PFSK-1 (cell line): ENCODE measurements around the gene TXLNG.

Experiments used
- POLR2AphosphoS5 ChIP-seq: IDR thresholded peaks from 2 replicates; pipeline ENCODE4 v1.6.1; 2012; ENCODE audit warnings: low read depth, mild to moderate bottlenecking, control low read depth, low read length, moderate library complexity
- SIN3A ChIP-seq: IDR thresholded peaks from 2 replicates; pipeline ENCODE4 v1.6.1; 2012; ENCODE audit warnings: mild to moderate bottlenecking, low read length, moderate library complexity, borderline replicate concordance; ENCODE audit not compliant: insufficient read depth
- TAF1 ChIP-seq: IDR thresholded peaks from 2 replicates; pipeline ENCODE4 v1.6.1; 2012; ENCODE audit warnings: low read length, control low read depth, borderline replicate concordance; ENCODE audit not compliant: insufficient read depth
- TF ChIP-seq, protein P1 (sequence below), 2 experiments: IDR thresholded peaks; 2 replicates each; pipeline versions ENCODE4 v1.6.1 to v1.8.0; 2011 to 2012; ENCODE audit warnings: low read depth in 2 of 2, low read length in 2 of 2, control low read depth in 1 of 2, inconsistent platforms in 1 of 2, mild to moderate bottlenecking in 1 of 2, moderate library complexity in 1 of 2; ENCODE audit not compliant: insufficient read depth in 1 of 2

- TF ChIP-seq, protein P1, sequence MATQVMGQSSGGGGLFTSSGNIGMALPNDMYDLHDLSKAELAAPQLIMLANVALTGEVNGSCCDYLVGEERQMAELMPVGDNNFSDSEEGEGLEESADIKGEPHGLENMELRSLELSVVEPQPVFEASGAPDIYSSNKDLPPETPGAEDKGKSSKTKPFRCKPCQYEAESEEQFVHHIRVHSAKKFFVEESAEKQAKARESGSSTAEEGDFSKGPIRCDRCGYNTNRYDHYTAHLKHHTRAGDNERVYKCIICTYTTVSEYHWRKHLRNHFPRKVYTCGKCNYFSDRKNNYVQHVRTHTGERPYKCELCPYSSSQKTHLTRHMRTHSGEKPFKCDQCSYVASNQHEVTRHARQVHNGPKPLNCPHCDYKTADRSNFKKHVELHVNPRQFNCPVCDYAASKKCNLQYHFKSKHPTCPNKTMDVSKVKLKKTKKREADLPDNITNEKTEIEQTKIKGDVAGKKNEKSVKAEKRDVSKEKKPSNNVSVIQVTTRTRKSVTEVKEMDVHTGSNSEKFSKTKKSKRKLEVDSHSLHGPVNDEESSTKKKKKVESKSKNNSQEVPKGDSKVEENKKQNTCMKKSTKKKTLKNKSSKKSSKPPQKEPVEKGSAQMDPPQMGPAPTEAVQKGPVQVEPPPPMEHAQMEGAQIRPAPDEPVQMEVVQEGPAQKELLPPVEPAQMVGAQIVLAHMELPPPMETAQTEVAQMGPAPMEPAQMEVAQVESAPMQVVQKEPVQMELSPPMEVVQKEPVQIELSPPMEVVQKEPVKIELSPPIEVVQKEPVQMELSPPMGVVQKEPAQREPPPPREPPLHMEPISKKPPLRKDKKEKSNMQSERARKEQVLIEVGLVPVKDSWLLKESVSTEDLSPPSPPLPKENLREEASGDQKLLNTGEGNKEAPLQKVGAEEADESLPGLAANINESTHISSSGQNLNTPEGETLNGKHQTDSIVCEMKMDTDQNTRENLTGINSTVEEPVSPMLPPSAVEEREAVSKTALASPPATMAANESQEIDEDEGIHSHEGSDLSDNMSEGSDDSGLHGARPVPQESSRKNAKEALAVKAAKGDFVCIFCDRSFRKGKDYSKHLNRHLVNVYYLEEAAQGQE (IDR thresholded peaks at IDR 0.05; ENCODE audit: insufficient read depth in 1 of 2, low read depth in 2 of 2, low read length in 2 of 2), result no peak
- TF ChIP-seq TAF1 (no peak), POLR2AphosphoS5 (no peak), SIN3A (no peak)
These were observed 86.8 kb downstream of the TXLNG start for GRCh38 chrX:16873106-16873505.
